WERI-Rb-1 (cell line): ENCODE measurements around the gene PLSCR3.

Experiments
- DNase-seq: peaks from one replicate; pipeline ENCODE4 v3.0.0-alpha.2; 2020
- H3K27ac ChIP-seq: fragments of 250-450 bp; sonication (Bioruptor Pico); 2 replicates; pipeline ENCODE4 v1.5.1; 2020; ENCODE audit warnings: mild to moderate bottlenecking, moderate library complexity
- H3K27me3 ChIP-seq: fragments of 250-450 bp; sonication (Bioruptor Pico); 2 replicates; pipeline ENCODE4 v1.5.1; 2021; ENCODE audit warnings: mild to moderate bottlenecking, low read depth, moderate library complexity; ENCODE audit not compliant: insufficient read depth, severe bottlenecking
- H3K36me3 ChIP-seq: fragments of 250-450 bp; sonication (Bioruptor Pico); 2 replicates; pipeline ENCODE4 v1.5.1; 2020; ENCODE audit warnings: mild to moderate bottlenecking, moderate library complexity
- H3K4me3 ChIP-seq: 2 replicates; pipeline ENCODE4 v1.5.1; 2011; ENCODE audit warnings: low read depth, mild to moderate bottlenecking, control low read depth, low read length
- H3K9me3 ChIP-seq: fragments of 250-450 bp; sonication (Bioruptor Pico); 2 replicates; pipeline ENCODE4 v1.5.1; 2021; ENCODE audit warnings: mild to moderate bottlenecking, moderate library complexity; ENCODE audit not compliant: severe bottlenecking
- TF ChIP-seq, protein P1 (sequence below): IDR thresholded peaks from 2 replicates; pipeline ENCODE4 v1.5.1; 2011; ENCODE audit warnings: low read depth, mild to moderate bottlenecking, control low read depth, inconsistent platforms, low read length

Gene PLSCR3

GRCh38 chr17:7425316-7425715, 31.0 kb upstream of the PLSCR3 start, which contains the start of gene SPEM2:
Gene SPEM2 (plus strand): TSS chr17:7425616. CDS start chr17:7425689, 73 bp downstream.
- H3K36me3 ChIP-seq = no peaks in the 10 kb centered on the region
- H3K27me3 ChIP-seq = no peaks in the 10 kb centered on the region
- TF ChIP-seq, protein P1, sequence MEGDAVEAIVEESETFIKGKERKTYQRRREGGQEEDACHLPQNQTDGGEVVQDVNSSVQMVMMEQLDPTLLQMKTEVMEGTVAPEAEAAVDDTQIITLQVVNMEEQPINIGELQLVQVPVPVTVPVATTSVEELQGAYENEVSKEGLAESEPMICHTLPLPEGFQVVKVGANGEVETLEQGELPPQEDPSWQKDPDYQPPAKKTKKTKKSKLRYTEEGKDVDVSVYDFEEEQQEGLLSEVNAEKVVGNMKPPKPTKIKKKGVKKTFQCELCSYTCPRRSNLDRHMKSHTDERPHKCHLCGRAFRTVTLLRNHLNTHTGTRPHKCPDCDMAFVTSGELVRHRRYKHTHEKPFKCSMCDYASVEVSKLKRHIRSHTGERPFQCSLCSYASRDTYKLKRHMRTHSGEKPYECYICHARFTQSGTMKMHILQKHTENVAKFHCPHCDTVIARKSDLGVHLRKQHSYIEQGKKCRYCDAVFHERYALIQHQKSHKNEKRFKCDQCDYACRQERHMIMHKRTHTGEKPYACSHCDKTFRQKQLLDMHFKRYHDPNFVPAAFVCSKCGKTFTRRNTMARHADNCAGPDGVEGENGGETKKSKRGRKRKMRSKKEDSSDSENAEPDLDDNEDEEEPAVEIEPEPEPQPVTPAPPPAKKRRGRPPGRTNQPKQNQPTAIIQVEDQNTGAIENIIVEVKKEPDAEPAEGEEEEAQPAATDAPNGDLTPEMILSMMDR = no peak
- no peak within 1 kb of the TSS for H3K4me3 ChIP-seq
- no peak for DNase-seq
- H3K27ac ChIP-seq = no peak within 1 kb of the TSS
- no peaks in the 10 kb centered on the region for H3K9me3 ChIP-seq

- no peaks in the 10 kb centered on the region for H3K36me3 ChIP-seq
- no peak overlapping the region for H3K27ac ChIP-seq
- DNase-seq = no peak
- no peak overlapping the region for H3K4me3 ChIP-seq
- TF ChIP-seq, protein P1 = no peak
- H3K9me3 ChIP-seq = no peaks in the 10 kb centered on the region
- no peaks in the 10 kb centered on the region for H3K27me3 ChIP-seq
Measured at GRCh38 chr17:7423679-7424078, 29.4 kb upstream of the PLSCR3 start.

DNA sequence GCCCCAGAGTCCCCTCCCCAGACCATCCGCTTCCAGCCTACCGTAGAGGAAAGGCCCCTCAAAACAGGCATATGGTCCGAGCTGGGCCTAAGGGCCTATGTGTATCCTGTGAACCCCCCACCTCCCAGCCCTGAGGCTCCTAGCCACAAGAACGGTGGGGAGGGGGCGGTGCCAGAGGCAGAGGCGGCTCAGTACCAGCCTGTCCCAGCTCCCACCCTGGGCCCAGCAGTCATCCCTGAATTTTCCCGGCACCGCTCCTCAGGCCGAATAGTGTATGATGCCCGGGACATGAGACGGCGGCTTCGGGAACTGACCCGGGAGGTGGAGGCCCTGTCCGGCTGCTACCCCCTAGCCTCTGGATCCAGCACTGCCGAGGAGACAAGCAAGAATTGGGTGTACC, 26.9 kb upstream of the PLSCR3 start:
- no peaks in the 10 kb centered on the region for H3K27me3 ChIP-seq
- DNase-seq = no peak
- no peak overlapping the region for H3K27ac ChIP-seq

DNA sequence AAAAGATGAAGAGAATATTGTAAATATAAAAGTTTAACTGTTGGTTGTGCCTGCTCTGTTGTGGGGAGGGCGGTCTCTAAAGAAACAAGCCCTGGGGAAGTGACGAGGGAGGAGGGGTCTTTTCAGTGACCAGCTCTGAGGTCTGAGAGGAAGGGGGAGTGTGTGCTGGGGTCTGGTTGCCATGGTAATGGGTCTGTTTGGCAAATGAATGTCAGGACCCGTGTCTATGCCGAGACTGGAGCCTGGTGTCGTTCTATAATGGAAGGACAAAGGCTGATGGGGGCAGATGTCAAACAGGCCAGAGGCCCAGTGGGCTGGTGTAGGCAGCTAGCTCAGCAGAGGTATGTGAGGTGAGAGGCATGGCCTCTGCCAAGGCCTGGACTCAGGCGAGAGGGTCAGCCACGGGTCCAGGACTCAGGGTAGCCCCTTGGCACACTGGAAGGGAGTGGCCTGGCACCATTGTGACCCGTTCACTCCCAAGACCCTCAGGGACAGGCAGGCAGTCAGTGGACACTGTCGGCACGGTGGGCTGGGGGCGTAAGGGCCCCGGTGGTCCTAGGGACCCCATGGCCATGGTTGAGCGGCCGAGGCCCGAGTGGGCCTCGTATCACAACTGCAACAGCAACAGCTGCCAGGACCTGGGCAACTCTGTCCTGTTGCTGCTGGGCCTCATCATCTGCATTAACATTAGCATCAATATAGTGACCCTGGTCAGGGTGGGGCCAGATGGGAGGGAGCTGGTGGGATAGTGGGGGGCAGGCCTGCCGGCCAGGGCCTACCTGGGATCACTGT, 25.7 kb upstream of the PLSCR3 start, which contains the start of gene SPEM1:
SPEM1 (plus strand) TSS at position 506 of the 792 bp plus-strand sequence; CDS start at position 567, 61 bp downstream.
- no peak within 1 kb of the TSS for H3K27ac ChIP-seq
- TF ChIP-seq, protein P1 = no peak
- no peaks in the 10 kb centered on the region for H3K9me3 ChIP-seq
- no peak within 1 kb of the TSS for H3K4me3 ChIP-seq
- H3K36me3 ChIP-seq = peaks cover 9% of the 10 kb centered on the region
- no peak for DNase-seq
- no peaks in the 10 kb centered on the region for H3K27me3 ChIP-seq

More for the DNA sequence above, 26.9 kb upstream of the PLSCR3 start:
- H3K36me3 ChIP-seq = peaks cover 1% of the 10 kb centered on the region; the same call in 1 of the 2 replicates
- TF ChIP-seq, protein P1 = no peak
- H3K4me3 ChIP-seq = no peak overlapping the region
- H3K9me3 ChIP-seq = no peaks in the 10 kb centered on the region

- DNase-seq = no peak
- no peak overlapping the region for H3K4me3 ChIP-seq
- no peak overlapping the region for H3K27ac ChIP-seq
- H3K36me3 ChIP-seq = peaks cover 9% of the 10 kb centered on the region
- H3K9me3 ChIP-seq = no peaks in the 10 kb centered on the region
- H3K27me3 ChIP-seq = no peaks in the 10 kb centered on the region
- TF ChIP-seq, protein P1 = no peak
Measured at GRCh38 chr17:7418472-7419152, 24.3 kb upstream of the PLSCR3 start.
